ENCODE results near the gene TP73.
"Not testable (repeated sequence)": the region's sequence is repeated elsewhere in the genome, so short reads cannot be mapped to it uniquely, and the experiment has no call there.

Gene TP73

DNA sequence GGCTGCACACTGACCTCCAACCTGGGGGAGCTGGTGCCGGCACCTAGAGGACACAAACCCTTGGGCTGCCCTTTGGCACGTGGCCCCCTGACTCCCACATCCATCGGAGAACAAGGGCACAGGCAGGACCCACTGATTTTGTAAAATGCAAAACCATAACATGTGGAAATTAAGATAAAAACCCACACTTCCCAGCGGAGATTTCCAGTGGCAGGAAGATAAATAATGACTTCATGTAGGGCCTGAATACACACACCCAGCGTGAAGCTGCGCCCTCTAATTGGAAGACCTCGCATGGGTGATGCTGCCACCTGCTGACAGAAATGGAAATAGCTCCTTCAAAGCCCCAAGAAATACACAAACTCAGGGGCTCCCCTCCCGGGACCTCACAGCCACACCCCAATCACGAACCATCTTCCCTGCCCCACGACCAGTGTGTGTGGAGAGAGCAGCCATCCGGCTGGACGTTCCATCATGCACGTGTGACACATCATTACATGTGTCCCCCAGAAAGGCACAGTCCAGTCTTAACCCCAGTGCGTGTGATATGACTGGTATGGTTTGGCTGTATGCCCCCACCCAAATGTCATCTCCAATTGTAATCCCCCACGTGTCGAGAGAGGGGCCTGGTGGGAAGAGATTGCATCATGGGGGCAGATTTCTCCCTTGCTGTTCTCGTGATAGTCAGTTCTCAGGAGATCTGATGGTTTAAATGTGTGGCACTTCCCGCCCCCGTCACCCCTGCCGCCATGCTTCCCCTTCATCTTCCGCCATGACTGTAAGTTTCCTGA lies 33.2 kb upstream of the TP73 start:
- no peak for DNase-seq

- no peak for DNase-seq
Measured at GRCh38 chr1:3620708-3621107, 31.6 kb upstream of the TP73 start.

DNA sequence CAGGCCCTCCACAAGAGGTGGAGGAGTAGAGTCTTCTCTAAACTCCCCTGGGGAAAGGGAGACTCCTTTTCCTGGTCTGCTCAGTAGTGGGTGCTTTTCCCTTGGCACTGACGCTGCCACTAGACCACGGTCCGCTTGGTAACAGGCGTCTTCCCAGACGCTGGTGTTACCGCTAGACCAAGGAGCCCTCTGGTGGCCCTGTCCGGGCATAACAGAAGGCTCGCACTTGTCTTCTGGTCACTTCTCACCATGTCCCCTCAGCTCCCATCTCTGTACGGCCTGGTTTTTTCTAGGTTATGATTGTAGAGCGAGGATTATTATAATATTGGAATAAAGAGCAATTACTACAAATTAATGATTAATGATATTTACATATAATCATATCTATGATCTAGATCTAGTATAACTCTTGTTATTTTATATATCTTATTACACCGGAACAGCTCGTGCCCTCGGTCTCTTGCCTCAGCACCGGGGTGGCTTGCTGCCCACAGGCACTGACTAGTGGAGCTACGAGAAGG lies 31.1 kb upstream of the TP73 start:
- not testable (repeated sequence) for DNase-seq

GRCh38 chr1:3622102-3622501 lies 30.2 kb upstream of the TP73 start:
- not testable (repeated sequence) for DNase-seq

DNA sequence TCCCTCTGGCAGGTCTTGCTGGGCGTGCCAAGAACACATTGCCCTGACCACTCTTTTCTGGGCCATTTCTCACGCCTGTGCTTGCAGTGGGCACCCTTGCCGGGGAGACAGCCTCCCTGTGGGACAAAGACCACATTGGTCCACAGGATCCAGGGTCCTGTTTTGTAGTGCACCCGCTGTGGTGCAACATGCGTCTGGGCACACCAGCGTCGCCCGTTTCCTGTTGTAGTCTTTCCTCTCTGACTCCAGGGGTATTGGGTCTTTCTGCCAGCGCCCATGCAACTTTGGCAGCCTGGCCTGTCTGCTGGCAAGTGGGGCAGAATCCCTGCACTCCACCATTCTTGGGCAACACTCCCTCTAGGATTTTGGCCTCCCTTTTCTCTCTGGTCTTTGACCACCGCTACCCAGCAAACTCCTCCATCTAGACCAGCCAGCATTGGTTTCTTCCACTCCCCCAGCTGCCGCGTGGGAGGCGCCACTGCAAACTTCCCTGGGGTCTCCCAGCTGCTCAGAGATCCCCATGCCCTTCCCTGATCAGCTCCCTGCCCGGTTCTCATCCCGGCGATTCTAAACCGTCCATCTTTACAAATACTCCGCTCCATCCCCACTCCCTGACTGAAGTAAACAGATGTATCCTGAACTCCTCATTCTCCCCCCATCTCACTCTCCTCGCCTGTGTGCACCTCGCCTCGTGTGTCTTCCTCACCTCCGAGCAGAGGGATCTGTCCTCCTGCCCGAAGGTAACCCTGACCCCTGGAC lies 28.7 kb upstream of the TP73 start:
- DNase-seq: no peak

DNA sequence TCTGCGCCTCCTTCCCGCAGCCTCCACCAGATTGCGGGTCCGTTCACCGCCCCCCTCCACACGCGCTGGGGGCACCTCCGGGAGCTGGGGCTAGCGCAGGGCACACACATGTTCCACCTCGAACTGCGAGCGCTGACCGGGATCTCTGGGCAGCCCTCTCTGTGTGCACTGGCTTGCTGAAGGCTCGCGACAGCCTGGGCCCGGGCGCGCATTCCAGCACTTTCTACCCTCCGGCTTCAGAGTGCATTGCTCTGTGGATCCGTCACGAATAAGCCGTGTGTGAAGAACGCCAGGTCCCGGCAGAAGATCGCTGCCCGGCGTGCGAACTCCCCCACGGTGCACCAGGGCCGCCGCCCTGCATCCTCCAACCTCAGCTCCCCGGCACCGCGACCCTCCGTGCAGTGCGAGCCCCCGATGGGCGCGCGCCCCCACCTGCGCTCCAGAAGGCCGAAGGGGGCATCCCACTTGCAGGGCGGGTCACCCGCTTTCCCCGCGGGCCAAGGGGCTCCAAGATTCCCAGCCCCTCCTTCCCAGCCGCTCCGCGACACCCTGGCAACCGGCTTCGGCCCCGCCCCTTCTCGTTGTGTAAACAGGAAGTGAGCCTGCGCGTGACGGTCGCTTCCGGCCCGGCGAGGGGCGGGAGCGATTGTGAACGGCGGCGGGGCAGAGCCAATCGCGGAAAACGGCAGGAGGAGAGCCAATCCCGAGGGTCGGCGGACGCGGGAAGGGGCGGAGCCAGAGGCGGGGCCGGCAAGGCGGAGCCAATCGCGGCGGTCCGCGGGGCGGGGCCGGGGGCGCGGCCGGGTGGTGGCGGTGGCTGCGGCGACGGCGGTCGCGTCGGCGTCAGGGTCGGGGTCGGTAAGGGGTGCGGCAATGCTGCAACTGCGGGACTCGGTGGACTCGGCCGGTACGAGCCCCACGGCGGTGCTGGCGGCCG lies 27.8 kb upstream of the TP73 start, which contains the start of gene TPRG1L:
Gene TPRG1L, plus strand, starts transcription at position 816 of the 937 bp plus-strand sequence. Its CDS starts 58 bp downstream, at position 874.
- peak; percentile 31 for DNase-seq

DNA sequence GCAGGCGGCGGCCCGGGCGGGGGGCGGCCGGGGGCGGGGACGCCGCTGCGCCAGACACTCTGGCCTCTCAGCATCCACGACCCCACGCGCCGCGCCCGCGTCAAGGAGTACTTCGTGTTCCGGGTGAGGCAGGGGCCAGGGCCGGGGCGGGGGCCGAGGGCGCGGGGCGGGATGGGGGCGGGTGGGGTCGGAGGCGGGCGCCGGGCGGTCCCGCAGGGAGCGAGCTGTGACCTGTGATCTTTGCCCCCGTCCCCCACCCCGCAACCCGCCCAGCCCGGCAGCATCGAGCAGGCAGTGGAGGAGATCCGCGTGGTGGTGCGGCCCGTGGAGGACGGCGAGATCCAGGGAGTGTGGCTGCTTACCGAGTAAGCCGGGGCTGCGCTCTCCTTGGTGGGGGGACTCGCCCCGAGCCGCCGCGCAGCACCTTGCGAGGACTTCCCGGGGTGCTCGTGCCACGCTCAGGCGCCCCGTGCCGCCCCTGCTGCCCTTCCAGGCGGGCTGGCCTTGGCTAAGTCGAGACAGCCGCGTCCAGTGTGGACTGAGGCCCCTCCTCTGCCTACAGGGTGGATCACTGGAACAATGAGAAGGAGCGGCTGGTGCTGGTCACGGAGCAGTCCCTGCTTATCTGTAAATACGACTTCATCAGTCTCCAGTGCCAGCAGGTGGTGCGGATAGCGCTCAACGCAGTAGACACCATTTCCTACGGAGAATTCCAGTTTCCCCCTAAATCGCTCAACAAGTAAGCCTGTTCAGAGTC lies 27.0 kb upstream of the TP73 start:
- no peak for DNase-seq

DNA sequence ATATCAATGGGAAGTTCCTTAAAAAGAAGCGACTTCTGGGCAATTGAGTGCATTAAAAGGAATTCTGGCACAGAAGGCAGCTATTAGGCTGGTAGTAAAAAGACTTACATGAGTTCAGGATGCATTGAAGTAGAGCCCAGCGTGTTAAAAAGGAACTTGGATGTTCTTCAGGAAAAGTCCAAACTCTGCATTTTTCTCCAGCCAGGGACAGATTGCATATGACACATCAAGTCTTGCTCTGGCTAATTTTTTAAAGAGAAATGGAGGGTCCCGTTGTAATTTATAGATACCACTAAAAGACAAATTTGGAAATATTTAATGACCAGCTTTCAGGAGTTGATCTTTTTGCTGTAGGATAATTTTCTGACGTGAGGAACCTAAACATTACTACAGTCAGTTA lies 26.3 kb upstream of the TP73 start:
- DNase-seq: no peak

DNA sequence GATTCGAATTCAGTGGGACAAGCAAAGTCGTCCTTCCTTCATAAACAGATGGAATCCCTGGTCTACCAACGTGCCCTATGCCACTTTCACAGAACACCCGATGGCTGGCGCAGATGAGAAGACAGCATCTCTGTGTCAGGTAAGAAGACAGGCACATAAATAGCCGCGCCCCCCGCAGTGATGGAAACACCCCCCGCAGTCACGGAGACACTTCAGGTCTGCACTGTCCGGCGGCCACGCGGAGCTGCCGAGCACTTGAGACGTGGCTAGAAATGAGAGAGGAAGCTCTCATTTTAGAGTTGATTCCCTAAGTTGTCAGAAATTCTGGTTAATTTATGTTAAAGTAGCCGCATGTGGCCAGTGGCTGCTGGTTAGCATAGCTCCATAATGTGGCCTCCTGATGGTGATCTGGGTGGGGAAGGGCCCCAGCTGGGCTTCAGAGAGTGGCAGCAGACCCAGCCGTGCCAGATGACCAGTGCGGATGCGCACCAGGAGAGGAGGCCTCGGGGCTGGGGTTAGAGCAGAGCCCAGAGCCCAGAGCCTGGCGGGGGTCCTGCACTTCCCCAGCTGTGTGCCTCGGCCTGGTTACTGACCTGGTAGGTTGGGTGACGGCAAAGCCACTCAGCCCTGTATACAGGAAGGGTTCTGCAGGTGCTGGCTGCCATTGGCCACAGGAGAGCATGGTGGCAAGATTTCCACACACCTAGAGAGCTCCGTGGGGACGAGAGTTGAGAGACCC lies 24.6 kb upstream of the TP73 start:
- DNase-seq: no peak

GRCh38 chr1:3628445-3628844 lies 23.9 kb upstream of the TP73 start:
- DNase-seq: no peak

DNA sequence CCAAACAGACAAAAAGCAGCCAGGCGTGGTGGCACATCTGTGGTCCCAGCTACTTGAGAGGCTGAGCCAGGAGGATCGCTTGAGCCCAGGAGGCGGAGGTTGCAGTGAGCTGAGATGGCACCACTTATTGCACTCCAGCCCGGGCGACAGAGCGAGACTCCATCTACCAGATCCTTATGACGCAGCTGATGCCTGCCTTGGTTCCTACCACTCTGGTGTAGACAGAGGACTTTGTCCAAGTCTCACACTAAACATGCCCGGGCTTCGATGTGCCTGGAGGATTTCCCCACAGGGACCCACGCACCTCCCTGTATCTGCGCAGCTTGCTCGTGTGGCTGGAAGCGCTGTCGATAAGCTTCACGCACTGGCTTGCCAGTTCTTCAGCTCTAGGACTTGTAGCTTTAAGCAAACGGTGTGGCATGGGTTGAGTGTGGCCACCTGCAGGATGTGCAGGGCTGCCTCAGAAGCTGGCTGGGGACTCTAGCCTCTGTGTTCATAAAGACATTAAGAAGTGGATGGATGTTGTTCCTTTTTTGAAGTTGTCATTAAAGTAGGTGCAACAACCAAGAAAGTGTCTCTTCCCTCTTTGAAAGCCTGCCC lies 22.7 kb upstream of the TP73 start:
- DNase-seq: no peak

- DNase-seq: no peak
Measured at GRCh38 chr1:3630161-3630611, 22.1 kb upstream of the TP73 start.

GRCh38 chr1:3630914-3631313 lies 21.4 kb upstream of the TP73 start:
- DNase-seq: no peak

DNA sequence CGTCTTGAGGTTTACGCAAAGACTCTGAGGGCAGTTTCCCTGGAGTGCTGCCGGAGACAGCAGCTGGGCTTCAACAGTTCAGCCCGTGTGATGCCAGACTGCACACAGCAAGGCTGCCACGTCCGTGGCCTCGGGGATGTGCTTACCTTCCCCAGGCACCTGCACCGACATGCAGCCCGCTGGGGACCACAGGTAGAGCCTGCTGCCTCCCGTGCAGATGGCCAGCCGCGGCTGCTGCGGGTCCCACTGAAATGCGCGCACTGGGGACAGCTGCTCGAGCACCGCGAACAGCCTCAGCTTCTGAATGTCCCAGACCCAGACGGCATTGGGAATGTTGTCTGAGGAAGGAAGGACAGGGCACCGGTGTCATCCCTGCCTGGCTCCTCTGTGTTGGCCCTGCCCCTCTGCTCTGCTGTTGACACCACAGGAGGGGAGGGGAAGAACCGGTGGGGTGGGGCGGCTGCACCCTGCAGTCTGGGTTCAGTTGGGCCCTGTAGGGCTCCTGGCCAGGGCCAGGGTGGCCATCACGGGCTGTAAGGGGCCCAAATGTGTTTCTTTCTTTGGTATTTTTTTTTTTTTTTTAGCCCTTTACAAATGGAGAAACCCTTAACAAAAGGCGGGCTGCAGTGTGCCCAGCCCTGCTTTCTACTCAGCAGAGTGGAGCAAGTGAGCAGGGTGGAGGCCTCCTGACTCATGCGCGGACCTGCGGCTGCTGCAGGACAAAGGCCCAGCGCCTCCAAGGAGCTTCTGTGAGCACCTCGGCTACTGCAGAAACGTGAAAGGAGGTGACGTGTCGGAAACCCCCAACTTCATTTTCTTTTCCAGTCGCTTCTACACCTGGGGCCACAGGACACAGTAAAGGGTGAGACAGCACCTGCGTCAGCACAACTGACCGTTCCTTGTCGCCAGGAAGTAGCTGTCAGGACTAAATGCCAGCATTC lies 20.7 kb upstream of the TP73 start:
- no peak for DNase-seq

DNA sequence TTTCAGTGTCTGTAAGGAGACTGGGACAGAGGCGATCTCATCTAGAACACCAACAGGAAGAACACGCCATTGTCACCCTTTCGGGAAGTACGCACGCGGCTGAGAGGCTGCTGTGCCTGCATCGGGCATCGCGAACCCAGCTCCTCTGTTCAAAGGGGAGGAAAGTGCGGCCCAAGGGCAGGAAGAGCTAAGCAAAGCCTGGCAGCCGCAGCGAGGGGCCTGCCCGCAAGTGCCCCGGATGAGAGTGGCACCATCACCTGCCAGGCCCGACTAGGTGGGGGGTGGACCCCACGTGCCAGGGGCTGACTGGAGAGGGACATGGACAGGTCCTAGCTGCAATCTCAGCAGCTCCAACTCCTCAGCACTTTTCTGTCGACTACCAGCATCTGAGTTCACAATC lies 20.0 kb upstream of the TP73 start:
- DNase-seq: no peak

DNA sequence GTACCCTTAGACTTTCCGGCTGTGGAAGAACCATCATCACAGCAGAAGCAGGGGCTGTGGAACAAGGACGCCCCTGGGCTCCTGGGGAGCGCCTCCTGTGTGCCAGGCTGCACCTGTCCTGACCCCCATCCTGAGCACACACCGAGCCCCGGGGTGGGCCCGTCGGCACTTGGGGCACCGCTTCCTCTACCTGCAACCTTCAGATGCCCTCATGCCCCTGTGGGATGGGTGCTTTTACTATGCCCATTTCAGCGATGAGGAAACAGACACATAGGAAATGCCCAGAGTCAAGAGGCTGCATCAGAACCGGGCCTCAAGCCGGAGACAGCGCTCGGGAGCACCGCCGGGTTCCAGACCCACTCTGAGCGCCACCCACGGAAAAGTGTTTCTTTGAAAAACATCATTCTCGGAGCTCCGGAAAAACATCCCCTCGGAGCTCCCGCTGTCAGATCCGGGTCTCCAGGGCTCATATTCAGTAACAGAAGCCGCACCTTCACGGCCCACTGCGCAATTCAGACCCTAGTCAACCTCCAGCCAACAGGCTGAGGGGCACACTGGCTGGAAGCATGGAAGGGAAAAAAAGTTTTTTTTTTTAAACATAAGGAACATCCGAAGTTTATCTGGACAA lies 19.5 kb upstream of the TP73 start:
- DNase-seq: no peak

GRCh38 chr1:3633344-3634058 lies 18.8 kb upstream of the TP73 start:
- DNase-seq: no peak

DNA sequence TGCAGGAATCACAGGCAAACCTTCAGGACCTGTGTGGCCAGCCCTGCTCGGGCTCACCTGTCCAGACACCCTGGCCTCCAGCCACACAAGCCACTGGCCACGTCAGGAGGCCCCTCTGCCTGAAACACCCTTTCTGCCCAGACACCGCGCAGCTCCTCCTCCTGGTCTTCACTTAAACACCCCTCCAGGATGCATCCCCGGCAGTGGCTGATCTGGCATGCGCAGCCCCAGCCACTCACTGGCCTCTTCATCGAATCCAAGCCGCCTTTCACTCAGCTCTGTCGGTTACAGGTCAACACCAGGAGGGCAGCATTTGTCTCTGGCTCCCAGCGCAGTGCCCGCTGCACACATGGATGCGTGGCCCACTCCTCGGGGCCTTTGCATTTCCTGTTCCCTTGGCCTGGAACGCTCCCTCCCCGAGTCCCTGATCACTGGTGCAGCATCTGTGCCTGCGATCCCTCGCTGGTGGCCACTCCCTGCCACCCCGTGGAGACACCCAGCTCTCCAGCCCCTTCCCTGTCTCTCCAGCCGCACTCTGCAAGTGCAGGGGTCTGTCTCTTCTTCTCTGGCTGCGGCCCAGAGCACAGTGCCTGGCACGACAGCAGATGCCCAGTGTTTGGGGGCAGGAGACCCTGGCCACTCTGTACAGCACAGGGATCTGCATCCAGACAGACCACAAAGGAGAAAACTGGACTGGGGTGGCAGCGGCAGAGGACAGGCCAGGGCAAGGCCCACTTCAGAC lies 18.1 kb upstream of the TP73 start:
- DNase-seq: no peak

Data from NCI-H524 treated with DMSO at 0.1 percent for 48 hours (cell line).